ENCODE results near the gene ZNF597. TPM values are rescaled to one million over a fixed set of nuclear protein-coding genes. Genes with fewer than 3 reads are reported as not detected.

The ZNF597 gene
- total RNA-seq, 1 donor from 2014 or later: 1.5 TPM

DNA sequence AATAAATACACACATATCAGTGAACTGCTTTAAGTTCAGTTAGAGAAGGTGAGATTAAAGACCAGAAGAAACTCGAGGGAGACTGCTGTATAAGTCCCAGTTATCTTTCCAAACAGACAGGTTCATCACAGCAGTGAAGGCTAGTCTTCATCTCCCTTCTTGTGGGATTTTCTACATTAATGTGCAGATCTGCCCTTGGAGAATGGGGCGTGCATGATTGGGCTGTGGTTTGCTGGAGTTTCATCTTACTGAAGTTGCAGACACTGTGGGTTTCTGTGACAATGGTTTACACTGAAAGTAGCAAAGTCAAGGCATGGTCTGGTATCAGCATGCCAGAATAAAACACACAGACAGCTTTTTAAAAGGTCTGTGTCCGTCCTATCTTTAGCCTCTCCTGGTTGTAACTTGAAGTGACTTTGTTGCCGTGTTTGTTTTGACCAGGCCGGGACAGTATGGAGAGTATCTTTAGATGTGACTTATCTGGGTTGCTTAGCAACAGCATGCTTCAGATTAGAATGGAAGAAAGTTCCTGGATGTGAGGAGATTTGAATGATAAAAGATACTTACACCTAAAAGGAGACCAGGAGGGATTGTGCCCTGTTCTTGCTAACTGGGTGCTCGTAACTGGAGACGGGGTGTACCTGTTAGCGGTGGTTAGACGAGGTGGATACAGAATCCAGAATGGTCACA, 16.2 kb upstream of the ZNF597 start:
- DNase-seq (no peak), ATAC-seq (ENCODE audit: poor library complexity) (no peak)
- intact Hi-C loops (cut with DNase I): loop anchor here (5.0 kb wide), 2 partner anchors 152 to 197 kb away; partner anchors contain the start of genes TIGD7 and ZNF75A

DNA sequence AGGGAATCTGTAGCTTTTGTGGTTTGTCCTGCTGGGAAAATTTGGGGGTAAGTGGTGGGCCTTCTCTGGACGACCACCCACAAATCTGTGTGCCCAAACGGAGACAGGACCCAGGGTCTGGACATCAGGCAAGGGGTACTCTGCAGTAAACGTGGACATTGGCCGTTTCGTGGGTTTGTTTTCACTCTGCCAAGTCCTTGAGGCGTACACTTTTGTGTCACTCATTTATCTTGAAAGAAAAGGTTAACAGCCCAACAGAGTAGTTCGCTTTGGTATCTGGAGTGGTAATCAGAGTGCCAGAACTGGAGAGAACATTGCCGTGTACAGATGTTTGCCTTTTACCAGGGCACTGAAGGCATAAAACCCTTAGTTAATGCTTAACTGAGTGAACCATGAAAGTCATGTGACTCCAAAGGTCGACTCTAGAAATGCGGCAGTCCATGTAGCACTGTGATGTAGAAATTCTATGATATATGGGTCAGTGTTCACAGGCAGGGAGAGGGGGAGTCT, 15.6 kb upstream of the ZNF597 start:
- DNase-seq (no peak), ATAC-seq (ENCODE audit: poor library complexity) (no peak)
- intact Hi-C loops (cut with DNase I): loop anchor here (5.0 kb wide), 2 partner anchors 152 to 197 kb away; partner anchors contain the start of genes TIGD7 and ZNF75A

DNA sequence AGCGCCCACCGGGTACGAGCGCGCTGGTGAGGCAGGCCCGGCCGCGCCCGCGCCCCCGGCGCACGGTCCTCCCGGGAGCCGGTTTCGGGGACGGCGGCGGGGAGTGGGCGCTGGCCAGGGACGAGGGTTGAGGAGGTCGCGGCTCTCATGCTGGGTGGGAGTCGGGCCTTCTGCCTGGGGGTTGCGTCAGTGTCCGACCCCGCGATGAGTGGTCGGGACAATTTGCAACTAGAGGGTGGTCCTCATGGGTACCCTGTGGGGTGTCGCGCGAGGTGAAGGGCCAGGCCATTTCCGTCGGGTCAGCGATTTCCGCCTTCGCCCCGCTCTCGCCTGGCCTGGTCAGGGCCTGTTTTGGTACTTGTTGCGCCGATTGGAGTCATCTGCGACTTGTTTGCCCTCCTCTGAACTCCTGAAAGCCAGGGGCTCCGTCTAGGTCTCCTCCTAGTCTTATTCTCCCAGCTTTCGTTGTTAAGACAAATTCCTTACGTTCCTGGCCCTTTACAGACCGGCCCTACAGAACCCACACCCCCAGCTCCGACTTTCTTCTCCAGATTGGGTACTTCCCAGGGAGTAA, 15.1 kb upstream of the ZNF597 start:
- intact Hi-C loops (cut with DNase I): loop anchor here (5.0 kb wide), 2 partner anchors 151 to 196 kb away; partner anchors contain the start of genes TIGD7 and ZNF75A
- DNase-seq (no peak), ATAC-seq (ENCODE audit: poor library complexity) (no peak)

DNA sequence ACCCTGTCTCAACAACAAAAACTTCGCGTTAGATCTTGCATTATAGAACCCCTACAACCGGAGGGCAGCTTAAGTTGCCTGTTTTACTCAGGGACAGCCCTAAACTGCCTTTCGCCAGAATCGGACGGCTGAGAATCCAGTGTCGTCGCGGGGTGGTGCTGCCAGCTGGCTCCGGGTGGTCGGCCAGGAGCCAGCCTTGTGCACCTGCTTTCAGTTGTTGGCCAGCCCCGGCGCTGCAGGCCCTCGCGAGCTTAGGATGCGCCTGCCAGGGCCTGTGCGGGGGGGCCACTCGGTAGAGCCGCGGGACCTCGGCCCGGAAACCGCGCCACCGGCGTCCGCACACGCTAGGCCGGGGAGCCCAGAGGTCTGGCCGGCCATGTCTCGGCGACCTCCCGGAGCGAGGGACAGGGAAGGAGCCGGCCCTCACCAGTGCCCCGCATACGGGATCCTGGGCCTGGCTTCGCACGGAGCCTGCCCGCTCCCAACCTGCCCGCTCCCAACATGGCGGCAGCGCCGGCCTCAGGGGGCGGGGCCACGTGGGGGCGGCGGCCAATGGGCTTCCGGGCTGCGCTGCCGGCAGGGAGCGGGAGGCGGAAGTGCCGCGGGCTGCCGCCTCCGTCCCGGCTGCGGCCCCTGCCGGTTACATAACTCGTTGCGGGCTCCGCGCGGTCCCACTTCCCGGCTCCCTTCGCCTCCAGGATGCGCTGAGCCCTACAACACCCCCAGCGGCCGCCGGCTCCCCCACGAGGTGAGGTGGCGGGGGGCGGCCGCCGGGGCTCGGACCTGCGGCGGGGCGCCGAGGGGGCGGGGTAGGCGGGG, 14.3 kb upstream of the ZNF597 start:
- ATAC-seq (ENCODE audit: poor library complexity) (peak; percentile 91), DNase-seq (peak; percentile 95)
- intact Hi-C loops (cut with DNase I): loop anchor here (5.0 kb wide), 2 partner anchors 150 to 195 kb away; partner anchors contain the start of genes TIGD7 and ZNF75A

DNA sequence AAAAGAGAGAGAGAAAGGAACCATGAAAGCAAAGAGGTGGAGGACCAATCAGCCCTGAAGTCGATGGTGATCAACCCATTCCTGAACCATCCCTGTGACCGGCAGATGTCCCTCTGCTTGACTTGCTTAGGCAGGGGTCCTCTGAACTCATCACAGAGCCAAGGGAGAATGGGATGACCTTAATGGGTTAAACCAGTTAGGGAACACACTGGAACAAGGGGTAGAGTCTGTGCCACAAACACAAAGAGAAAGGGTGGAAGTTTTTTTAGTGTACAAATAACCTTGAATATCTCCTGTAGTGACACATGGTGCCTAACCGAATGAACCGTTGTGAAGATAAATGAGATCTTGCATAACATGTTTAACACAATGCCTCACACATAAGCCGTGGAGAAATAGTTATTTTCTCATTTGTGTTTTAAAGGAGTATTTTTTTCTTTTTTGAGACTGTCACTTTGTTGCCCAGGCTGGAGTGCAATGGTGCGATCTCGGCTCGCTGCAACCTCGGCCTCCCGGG, 11.4 kb upstream of the ZNF597 start:
- DNase-seq: no peak
- ATAC-seq (ENCODE audit: poor library complexity): no peak
- intact Hi-C loops (cut with DNase I): loop anchor here (5.0 kb wide), 2 partner anchors 147 to 192 kb away; partner anchors contain the start of genes TIGD7 and ZNF75A

DNA sequence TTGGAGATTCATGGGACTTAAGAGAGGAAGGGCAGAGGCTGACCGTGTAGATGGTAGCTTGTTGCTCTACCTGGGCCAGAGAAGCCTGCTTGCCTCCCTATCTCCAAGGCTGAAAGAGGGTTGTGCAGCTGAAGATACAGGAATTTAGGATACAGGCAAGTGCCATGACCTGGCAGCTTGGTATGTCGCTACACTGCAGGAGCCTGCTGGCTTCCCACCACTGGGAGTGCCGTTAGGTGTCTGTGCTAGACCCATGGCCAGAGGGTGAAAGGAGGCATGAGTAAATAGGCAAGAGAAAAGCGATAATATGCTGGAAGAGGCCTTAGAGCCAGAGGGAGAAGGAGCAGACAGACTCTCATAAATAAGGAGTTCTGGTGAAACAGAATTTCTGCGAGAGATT, 10.8 kb upstream of the ZNF597 start:
- DNase-seq (no peak), ATAC-seq (ENCODE audit: poor library complexity) (no peak)
- intact Hi-C loops (cut with DNase I): no loop called here

DNA sequence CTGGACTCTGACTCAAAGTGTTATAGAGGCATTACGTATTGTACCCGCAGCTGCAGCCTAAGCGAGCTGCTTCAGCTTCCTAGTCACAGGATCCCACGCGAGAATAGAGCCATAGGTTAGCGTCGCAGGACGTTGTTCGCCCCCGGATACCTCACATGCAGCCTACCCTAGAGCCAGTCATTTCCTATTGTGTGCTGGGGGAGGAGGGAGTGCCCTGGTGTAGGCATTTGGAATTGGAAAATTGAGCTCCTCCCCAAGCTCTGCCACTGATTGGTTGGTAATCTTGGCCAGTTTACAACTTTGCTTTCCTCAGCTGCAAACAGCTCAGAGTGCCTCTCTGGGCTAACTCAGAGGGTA, 706 bp upstream of the ZNF597 start:
- ATAC-seq (ENCODE audit: poor library complexity) (peak; percentile 72), DNase-seq (no peak)
- intact Hi-C loops (cut with DNase I): no loop called here

DNA sequence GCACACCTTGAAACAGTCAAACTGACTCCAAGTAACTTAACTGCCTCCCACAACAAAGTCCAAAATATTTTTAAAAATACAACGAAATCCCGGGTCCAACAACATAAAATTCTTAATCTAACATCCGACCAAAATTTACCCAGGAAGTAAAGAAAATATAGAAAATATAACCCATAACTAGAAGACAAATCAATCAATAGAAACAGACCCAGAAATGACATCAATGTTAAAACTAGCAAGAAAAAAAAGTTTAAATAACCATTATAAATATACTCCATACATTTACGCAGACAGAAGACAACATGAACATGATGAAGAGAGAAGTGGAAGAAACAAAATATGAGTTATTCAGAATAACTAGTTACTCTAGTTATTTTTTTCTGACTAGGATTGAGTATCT, 3.7 kb downstream of the ZNF597 start:
- no peak for DNase-seq
- no peak for ATAC-seq (ENCODE audit: poor library complexity)
- intact Hi-C loops (cut with DNase I): loop anchor here (10.0 kb wide), 1 partner anchor 55 kb away; no protein-coding TSS in a partner anchor

DNA sequence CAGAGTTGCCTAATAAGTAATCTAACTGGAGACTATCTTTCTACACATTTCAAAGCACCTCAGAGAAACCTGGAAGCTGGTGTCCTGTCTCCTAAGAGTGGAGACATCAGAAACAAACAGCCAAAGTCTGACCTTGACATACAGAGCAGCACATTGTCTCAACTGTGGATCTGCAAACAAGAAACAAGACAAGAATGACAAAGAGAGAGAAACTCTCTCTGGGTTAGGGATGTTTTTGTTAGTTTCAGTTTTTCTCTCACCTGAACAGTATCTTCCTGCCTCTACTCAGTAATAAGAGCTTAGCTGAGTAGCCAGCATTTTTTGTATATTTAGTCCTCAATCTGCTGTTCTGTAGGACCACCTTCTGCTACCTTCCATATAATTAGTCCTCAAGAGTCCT, 8.9 kb downstream of the ZNF597 start:
- intact Hi-C loops (cut with DNase I): loop anchor here (10.0 kb wide), 1 partner anchor 50 kb away; no protein-coding TSS in a partner anchor
- no peak for DNase-seq
- ATAC-seq (ENCODE audit: poor library complexity): peak; percentile 18

DNA sequence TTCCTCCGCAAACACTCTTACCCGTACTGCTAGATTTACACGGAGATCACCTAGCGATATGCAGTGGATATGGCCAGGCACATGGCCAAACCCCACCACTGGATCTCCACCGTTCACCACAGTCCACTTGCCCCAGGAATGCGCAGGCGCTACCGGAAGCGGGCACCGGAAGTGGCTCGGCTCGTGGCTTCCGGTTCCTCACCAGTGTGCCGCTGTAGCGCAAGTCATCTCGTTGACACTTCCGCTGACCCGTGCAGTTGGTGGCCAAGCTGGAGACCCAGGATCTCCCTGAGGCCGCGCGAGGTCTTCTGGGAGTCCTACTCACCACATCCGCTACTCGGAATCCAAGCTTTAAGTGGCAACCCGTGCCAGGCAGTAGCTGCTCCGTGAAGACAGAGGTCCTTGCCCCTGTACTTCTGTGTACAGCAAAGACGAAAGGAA, 11.5 kb downstream of the ZNF597 start:
- intact Hi-C loops (cut with DNase I): loop anchor here (10.0 kb wide), 1 partner anchor 47 kb away; no protein-coding TSS in a partner anchor
- ATAC-seq (ENCODE audit: poor library complexity) (peak; percentile 72), DNase-seq (peak; percentile 75)

DNA sequence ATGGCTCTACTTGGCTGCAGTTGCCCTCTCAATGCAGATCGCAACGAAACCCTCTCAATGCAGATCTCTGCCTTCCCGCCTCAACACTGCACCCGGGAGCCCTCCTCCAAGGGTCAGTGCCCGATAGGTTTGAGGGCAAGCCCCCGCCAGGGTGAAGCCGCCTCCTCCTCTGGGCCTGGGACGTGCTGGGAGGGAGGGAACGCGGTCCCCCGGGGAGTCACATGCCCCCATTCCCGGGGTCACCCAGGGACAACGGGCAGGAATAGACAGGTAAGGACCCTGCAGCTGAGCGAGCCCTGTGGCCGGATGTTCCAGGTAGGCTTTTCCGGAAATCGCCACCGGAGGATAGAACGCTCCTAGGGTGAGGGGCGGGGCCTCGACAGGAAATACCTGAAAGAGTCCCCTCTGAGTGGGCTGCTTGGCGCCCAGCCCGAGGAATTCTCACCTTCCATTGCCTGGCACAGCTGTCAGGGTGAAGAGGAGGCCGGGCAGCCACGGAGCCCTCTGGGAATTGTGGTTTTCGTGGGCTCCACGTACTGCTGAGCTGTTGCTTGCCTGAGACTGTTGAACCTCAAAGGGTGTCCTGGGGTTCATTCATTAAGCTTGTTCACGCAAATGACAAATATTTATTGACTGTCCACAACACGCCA, 29.4 kb downstream of the ZNF597 start:
- no peak for ATAC-seq (ENCODE audit: poor library complexity)
- intact Hi-C loops (cut with DNase I): no loop called here

DNA sequence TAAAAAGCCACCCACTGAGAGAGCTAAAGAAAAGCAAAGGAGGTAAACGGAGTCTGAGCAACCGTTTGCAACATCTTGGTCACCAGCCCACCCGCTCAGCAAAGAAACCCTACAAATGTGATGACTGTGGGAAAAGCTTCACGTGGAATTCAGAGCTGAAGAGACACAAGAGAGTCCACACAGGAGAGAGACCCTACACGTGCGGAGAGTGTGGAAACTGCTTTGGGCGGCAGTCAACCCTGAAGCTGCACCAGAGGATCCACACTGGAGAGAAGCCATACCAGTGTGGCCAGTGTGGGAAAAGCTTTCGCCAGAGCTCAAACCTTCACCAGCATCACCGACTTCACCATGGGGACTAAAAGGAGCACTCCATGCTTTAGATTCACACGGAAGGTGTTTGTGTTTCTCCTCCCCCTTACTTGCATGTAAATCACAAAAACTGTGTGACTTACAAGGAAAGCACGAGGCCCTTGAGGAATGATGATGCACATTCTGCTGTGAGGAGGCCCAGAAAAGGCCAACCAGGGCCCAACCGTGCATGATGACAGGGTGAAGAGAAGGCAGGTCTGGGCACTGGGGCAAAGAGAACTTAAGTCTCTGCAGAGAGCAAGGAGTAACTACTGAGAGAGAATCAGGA, 34.6 kb downstream of the ZNF597 start:
- intact Hi-C loops (cut with DNase I): no loop called here
- DNase-seq (no peak), ATAC-seq (ENCODE audit: poor library complexity) (no peak)

More for the DNA sequence above, 29.4 kb downstream of the ZNF597 start:
- DNase-seq: no peak

DNA sequence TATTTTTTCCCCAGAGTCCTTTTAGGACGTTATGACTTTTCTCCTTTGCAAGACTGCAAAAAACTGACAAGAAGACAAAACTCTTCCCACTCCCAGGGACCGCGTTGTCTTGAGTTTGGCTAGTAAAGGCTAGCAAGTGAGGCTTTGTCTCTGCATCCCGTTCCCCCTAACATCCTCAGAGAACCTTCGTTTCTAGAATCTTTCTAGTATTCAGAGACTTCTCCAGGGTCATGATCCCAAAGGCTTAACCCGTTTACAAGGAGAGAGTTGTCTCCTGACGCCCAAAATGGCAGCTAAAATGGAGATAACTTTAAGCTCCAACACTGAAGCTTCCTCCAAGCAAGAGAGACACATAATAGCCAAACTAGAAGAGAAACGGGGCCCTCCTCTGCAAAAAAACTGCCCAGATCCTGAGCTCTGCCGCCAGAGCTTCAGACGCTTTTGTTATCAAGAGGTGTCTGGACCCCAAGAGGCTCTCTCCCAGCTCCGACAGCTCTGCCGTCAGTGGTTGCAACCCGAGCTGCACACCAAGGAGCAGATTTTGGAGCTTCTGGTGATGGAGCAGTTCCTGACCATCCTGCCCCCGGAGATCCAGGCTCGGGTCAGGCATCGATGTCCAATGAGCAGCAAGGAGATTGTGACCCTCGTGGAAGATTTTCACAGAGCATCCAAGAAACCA, 41.4 kb downstream of the ZNF597 start:
- DNase-seq (no peak), ATAC-seq (ENCODE audit: poor library complexity) (no peak)
- intact Hi-C loops (cut with DNase I): no loop called here

DNA sequence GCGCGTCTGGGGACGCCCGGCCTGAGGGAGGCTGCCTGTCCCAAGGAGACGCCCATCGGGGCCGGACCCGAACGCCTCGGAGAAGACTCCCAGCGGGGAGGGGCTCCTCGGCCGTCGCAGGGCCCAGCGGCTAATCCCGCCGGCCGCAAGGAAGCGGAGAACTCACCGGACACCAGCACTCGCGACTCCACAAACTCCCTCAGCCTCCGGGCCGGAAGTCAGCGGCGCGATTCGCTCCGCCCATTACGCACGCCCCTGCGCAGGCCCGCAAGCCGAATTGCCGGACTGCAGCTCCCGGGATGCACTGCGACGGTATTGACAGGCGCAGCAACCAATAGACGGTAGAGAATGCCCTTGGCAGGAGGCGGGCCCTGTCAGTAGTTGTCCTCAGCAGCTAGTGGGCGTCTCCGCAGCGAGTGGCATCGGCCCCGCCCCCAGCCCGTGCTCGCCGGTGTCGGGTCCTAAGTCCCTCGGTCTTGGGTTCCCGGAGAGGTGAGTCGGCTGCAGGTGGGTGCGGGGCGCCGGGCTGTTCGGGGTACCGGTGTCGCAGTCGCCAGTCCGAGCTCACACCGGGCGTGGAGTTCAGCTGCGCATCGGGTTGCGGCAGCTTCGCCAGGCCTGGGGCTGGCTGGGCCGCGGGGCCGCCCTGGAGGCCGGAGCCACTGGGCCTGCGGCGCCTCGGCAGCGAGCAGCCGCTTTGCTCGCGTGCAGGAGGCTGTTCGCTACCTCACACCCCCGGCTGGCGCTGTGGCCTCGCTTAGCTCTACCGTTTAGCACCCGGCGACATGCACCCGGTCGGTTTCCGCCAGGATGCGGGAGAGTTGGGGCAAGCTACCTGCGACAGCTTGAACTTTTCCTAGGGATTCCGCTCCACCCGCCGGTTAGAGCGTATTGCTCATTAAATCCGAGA, 42.3 kb downstream of the ZNF597 start, which contains the start of the genes ZNF174 and ZSCAN32:
TSS of gene ZNF174 (plus strand) at position 437 of the 910 bp plus-strand sequence. CDS start 790 bp downstream, outside the sequence.
TSS of gene ZSCAN32 (minus strand) at position 226 of the 910 bp plus-strand sequence. CDS start 3,447 bp downstream, outside the sequence.
- intact Hi-C loops (cut with DNase I): no loop called here
- peak; percentile 99 for DNase-seq
- peak; percentile 100 for ATAC-seq (ENCODE audit: poor library complexity)

DNA sequence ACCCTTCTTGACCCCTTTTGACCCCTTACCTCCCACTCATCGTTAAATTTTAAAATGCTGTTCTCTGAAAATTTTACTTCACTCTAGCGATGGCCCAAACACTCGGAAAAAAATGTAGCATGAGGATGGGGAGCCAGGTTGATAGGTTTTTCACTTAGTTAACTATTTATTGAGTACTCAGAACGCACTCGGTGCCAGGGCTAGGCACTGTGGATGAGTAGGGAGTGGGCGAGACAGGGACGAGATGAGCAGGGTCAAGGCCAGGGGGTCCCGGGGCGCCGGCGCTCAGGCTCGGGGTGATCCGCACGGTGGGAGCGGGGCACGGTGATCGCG, 42.9 kb downstream of the ZNF597 start:
- intact Hi-C loops (cut with DNase I): no loop called here
- DNase-seq (no peak), ATAC-seq (ENCODE audit: poor library complexity) (no peak)
